ENCODE data around the gene MESP2.
"Not testable (repeated sequence)": the region's sequence is repeated elsewhere in the genome, so short reads cannot be mapped to it uniquely, and the experiment has no call there.

GRCh38 chr15:89788585-89788984 lies 12.5 kb downstream of the MESP2 start:
- TF ChIP-seq, protein P1, sequence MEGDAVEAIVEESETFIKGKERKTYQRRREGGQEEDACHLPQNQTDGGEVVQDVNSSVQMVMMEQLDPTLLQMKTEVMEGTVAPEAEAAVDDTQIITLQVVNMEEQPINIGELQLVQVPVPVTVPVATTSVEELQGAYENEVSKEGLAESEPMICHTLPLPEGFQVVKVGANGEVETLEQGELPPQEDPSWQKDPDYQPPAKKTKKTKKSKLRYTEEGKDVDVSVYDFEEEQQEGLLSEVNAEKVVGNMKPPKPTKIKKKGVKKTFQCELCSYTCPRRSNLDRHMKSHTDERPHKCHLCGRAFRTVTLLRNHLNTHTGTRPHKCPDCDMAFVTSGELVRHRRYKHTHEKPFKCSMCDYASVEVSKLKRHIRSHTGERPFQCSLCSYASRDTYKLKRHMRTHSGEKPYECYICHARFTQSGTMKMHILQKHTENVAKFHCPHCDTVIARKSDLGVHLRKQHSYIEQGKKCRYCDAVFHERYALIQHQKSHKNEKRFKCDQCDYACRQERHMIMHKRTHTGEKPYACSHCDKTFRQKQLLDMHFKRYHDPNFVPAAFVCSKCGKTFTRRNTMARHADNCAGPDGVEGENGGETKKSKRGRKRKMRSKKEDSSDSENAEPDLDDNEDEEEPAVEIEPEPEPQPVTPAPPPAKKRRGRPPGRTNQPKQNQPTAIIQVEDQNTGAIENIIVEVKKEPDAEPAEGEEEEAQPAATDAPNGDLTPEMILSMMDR (IDR thresholded peaks at IDR 0.05; ENCODE audit: low read length) = not testable (repeated sequence)
- not testable (repeated sequence) for TF ChIP-seq EZH2 (IDR thresholded peaks at IDR 0.05; ENCODE audit: borderline replicate concordance, low read length)

All from OCI-LY1 (cell line).